Astrocyte of the spinal cord (primary cell): Measurements from ENCODE around the gene CNNM3.

Experiments used
- DNase-seq: peaks from one replicate; pipeline ENCODE4 v3.0.0; 2011; ENCODE audit warnings: low read depth, low spot score
- H3K4me3 ChIP-seq: 2 replicates; pipeline ENCODE4 v1.5.1; 2011; ENCODE audit warnings: low read depth, mild to moderate bottlenecking, low read length, moderate library complexity
- in situ Hi-C: cut with HindIII; loops from 2 replicates; pipeline ENCODE4 v1.10.0; 2017; ENCODE audit warnings: low sequenced_read_pairs
- TF ChIP-seq, protein P1 (sequence below): IDR thresholded peaks from 2 replicates; pipeline ENCODE4 v1.5.1; 2012; ENCODE audit warnings: low read depth, mild to moderate bottlenecking, low read length, inconsistent platforms

The CNNM3 gene

DNA sequence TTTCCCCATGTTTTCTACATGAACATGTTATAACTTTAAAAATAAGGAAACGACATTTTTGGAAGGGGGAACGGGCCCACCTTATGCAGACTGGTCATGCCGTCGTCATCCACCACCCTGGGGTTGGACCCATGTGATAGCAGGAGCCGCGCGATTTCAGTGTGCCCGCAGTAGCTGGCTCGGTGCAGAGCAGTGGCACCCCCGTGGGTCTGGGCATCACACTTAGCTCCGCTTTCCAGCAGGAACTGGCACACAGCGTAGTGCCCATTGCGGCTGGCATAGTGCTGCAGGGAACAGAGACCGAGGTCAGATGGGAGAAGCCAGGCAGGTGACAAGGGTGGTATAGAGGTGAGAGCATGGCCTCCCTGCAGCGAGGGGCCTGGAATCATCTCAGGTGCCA is 37.3 kb downstream of the CNNM3 start:
- TF ChIP-seq, protein P1, sequence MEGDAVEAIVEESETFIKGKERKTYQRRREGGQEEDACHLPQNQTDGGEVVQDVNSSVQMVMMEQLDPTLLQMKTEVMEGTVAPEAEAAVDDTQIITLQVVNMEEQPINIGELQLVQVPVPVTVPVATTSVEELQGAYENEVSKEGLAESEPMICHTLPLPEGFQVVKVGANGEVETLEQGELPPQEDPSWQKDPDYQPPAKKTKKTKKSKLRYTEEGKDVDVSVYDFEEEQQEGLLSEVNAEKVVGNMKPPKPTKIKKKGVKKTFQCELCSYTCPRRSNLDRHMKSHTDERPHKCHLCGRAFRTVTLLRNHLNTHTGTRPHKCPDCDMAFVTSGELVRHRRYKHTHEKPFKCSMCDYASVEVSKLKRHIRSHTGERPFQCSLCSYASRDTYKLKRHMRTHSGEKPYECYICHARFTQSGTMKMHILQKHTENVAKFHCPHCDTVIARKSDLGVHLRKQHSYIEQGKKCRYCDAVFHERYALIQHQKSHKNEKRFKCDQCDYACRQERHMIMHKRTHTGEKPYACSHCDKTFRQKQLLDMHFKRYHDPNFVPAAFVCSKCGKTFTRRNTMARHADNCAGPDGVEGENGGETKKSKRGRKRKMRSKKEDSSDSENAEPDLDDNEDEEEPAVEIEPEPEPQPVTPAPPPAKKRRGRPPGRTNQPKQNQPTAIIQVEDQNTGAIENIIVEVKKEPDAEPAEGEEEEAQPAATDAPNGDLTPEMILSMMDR = no peak
- in situ Hi-C loops = no loop called here
- DNase-seq = no peak
- H3K4me3 ChIP-seq = no peak overlapping the region

GRCh38 chr2:96856776-96857666 is 41.0 kb downstream of the CNNM3 start:
- in situ Hi-C loops = no loop called here
- DNase-seq = no peak
- TF ChIP-seq, protein P1 = no peak
- H3K4me3 ChIP-seq = peak overlapping the region; percentile 74

DNA sequence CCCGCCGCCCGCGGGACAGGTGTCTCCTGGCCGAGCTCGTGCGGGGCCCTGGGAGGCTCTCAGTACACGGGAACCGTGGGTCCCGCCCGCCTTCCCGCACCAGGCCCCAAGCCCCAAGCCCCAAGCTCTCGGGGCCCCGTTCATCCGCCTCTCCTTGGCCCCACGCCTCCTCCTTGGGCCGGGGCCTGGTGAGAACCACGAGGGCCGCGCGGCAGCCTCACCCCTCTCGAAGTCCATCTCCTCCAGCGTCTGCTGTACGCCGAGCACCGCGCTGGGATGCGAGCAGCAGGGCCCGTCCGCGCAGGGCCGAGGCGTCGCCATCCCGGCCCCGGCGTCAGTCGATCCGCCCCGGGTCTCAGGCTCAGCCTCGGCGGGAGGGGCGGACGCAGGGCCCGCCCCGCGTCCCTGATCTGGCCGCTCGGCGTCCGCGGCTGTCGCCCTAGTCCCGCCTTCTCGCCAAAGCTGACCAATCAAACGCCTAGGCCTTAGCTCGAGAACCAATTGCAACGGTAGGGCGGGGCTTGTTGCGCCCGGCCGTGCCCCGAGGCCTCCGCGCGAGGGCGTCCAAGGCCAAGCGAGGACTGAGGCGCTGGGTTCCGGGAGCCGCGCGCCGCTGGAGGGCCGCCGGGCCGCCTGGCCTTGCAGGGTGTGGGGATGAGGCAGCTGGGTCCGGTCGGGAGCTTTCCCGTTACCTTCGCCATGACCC is 41.8 kb downstream of the CNNM3 start, which contains the start of gene ANKRD39:
TSS of gene ANKRD39 (minus strand) at position 350 of the 706 bp plus-strand sequence. CDS start at position 321, 29 bp downstream.
- TF ChIP-seq, protein P1 = peak; percentile 77

GRCh38 chr2:96859099-96859649 is 43.1 kb downstream of the CNNM3 start:
- no peak for DNase-seq
- H3K4me3 ChIP-seq = no peak overlapping the region
- in situ Hi-C loops = no loop called here
- TF ChIP-seq, protein P1 = no peak

More for the DNA sequence above, 41.8 kb downstream of the CNNM3 start, which contains the start of gene ANKRD39:
- in situ Hi-C loops = no loop called here
- DNase-seq = peak; percentile 99
- peak within 1 kb of the TSS; percentile 74 for H3K4me3 ChIP-seq

DNA sequence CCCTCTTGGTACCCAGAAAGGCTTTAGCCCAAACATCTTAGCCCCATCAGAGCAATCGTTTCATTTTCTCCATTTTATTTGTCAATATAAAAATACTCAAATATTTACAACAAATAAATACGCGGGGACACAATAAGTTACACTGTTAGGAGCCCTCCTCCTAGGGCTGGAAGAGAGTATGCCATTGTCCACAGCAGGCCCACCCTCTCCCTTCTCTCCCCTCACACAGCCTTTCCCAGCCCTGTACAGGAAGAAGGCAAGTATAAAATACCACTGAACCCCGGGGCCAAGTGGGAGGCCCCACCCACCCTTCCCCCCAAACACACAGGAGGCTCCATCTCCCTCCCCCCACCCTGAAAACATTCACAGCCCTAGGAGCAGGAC is 43.6 kb downstream of the CNNM3 start:
- no peak for DNase-seq
- H3K4me3 ChIP-seq = no peak overlapping the region
- in situ Hi-C loops = no loop called here
- TF ChIP-seq, protein P1 = no peak
